ENCODE measurements around the gene SRRM3.

DNA sequence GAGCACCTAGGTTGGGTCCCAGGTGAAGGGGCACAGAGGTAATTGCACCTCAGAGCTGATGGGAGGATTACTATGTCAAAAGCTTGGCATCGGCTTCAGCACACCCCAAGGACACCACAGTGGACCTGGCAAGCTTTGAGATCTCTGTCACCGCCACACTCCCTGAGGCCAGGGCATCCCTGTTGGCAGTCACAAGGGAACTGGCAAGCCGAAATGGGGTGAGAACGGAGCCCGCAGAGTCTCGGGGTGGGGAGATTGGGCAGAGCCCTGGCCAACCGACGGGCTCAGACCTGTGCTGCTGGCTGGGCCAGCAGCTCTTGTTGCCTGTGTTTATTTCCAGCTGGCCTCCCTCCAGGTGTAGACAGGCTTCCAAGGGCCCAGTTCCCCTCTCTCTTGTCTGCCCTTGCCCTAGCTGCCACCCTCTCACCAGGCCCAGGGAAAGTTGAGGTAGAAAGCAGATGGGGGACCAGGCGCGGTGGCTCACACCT, 103.2 kb downstream of the SRRM3 start:
- TF ChIP-seq, protein P1, sequence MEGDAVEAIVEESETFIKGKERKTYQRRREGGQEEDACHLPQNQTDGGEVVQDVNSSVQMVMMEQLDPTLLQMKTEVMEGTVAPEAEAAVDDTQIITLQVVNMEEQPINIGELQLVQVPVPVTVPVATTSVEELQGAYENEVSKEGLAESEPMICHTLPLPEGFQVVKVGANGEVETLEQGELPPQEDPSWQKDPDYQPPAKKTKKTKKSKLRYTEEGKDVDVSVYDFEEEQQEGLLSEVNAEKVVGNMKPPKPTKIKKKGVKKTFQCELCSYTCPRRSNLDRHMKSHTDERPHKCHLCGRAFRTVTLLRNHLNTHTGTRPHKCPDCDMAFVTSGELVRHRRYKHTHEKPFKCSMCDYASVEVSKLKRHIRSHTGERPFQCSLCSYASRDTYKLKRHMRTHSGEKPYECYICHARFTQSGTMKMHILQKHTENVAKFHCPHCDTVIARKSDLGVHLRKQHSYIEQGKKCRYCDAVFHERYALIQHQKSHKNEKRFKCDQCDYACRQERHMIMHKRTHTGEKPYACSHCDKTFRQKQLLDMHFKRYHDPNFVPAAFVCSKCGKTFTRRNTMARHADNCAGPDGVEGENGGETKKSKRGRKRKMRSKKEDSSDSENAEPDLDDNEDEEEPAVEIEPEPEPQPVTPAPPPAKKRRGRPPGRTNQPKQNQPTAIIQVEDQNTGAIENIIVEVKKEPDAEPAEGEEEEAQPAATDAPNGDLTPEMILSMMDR (IDR thresholded peaks at IDR 0.05; ENCODE audit: low read length) = no peak
- no peak for TF ChIP-seq EZH2 (IDR thresholded peaks at IDR 0.05; ENCODE audit: borderline replicate concordance, low read length)

All from OCI-LY1 (cell line).